K562 (cell line): ENCODE data around the gene TRAPPC12.

Experiments used
- ESRRA ChIP-seq: fragments of 450-650 bp; IDR thresholded peaks from 2 replicates; pipeline ENCODE4 v1.6.1; 2014; ENCODE audit warnings: low read depth, mild to moderate bottlenecking, moderate library complexity, borderline replicate concordance
- ETS2 ChIP-seq: IDR thresholded peaks from 2 replicates; pipeline ENCODE4 v1.6.1; 2016; ENCODE audit warnings: borderline replicate concordance, missing genetic modification characterization, mild to moderate bottlenecking, moderate library complexity, missing compliant biosample characterization; ENCODE audit not compliant: poor library complexity, severe bottlenecking
- EZH2 ChIP-seq: IDR thresholded peaks from 2 replicates; pipeline ENCODE4 v1.6.1; 2012; ENCODE audit warnings: low read depth, mild to moderate bottlenecking, inconsistent platforms, low read length, borderline replicate concordance
- FOXK2 ChIP-seq, 2 experiments: fragments of 450-650 bp; IDR thresholded peaks in 1 of 2; conservative IDR thresholded peaks in 1 of 2; 2 replicates each; pipeline ENCODE4 v1.6.1; 2016; ENCODE audit warnings: low read depth in 2 of 2, mild to moderate bottlenecking in 1 of 2
- GABPA ChIP-seq: fragments of 200-800 bp; sonication (Bioruptor generic); conservative IDR thresholded peaks from 2 replicates; pipeline ENCODE4 v1.6.1; 2016; ENCODE audit warnings: low read depth, missing genetic modification characterization, missing compliant biosample characterization
- NFIC ChIP-seq: fragments of 450-650 bp; IDR thresholded peaks from 2 replicates; pipeline ENCODE4 v1.6.1; 2017; ENCODE audit warnings: mild to moderate bottlenecking, inconsistent platforms
- TCF7L2 ChIP-seq: fragments of 150-350 bp; IDR thresholded peaks from 2 replicates; pipeline ENCODE4 v1.6.1; 2016; ENCODE audit warnings: low read depth, mild to moderate bottlenecking, low read length, moderate library complexity
- ZNF444 ChIP-seq: fragments of 250-450 bp; sonication (Bioruptor Pico); IDR thresholded peaks from 2 replicates; pipeline ENCODE4 v1.4.0; 2020; ENCODE audit warnings: mild to moderate bottlenecking, moderate library complexity
- ZNF583 ChIP-seq: fragments of 250-450 bp; sonication (Bioruptor Pico); IDR thresholded peaks from 2 replicates; pipeline ENCODE4 v1.4.0; 2020
- TF ChIP-seq, protein P1 (sequence below): fragments of 450-650 bp; conservative IDR thresholded peaks from 2 replicates; pipeline ENCODE4 v1.6.1; 2016; ENCODE audit warnings: missing genetic modification characterization, low read depth, mild to moderate bottlenecking, control low read depth, missing compliant biosample characterization
- TF ChIP-seq, protein P2 (sequence below): sonication (generic); formaldehyde crosslinking; IDR thresholded peaks from 2 replicates; pipeline ENCODE4 v1.8.1; 2023; ENCODE audit warnings: mild to moderate bottlenecking, missing genetic modification reagents
- TF ChIP-seq, protein P3 (sequence below): sonication (generic); formaldehyde crosslinking; IDR thresholded peaks from 2 replicates; pipeline ENCODE4 v1.8.0; 2022; ENCODE audit warnings: mild to moderate bottlenecking, low read depth, missing genetic modification reagents
- TF ChIP-seq, protein P4 (sequence below): fragments of 450-650 bp; IDR thresholded peaks from 2 replicates; pipeline ENCODE4 v1.6.1; 2016; ENCODE audit warnings: antibody characterized with exemption
- TF ChIP-seq, protein P5 (sequence below), 3 experiments: IDR thresholded peaks in 2 of 3; conservative IDR thresholded peaks in 1 of 3; 2 replicates each; pipeline ENCODE4 v1.5.1; 2011 to 2012; ENCODE audit warnings: low read length in 3 of 3, mild to moderate bottlenecking in 3 of 3, control low read depth in 2 of 3, improper control_type of control experiment in 1 of 3, inconsistent platforms in 1 of 3, low read depth in 1 of 3, mixed read lengths in 1 of 3, moderate library complexity in 1 of 3; ENCODE audit not compliant: insufficient read depth in 2 of 3

DNA sequence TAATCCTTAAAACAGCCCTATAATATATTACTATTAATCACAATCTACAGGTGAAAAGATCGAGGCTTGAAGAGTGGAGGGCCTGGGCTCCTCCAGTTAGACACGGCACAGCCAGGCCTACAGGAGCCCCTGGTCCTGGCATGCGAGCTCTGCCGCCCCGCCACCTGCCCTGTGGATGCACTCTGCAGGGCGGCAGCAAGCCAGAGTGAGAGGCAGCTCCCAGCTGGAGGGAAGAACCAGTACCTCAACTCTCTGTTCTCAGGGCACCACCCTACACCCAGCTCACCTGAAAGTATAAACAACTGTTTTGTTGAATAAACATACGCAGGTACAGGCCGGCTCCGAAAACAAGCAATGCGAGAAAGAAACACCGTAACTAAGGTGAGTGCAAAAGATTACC, 36.5 kb upstream of the TRAPPC12 start:
- TF ChIP-seq, protein P1, sequence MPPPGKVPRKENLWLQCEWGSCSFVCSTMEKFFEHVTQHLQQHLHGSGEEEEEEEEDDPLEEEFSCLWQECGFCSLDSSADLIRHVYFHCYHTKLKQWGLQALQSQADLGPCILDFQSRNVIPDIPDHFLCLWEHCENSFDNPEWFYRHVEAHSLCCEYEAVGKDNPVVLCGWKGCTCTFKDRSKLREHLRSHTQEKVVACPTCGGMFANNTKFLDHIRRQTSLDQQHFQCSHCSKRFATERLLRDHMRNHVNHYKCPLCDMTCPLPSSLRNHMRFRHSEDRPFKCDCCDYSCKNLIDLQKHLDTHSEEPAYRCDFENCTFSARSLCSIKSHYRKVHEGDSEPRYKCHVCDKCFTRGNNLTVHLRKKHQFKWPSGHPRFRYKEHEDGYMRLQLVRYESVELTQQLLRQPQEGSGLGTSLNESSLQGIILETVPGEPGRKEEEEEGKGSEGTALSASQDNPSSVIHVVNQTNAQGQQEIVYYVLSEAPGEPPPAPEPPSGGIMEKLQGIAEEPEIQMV (tag): no peak
- no peak for TF ChIP-seq NFIC
- TF ChIP-seq, protein P2, sequence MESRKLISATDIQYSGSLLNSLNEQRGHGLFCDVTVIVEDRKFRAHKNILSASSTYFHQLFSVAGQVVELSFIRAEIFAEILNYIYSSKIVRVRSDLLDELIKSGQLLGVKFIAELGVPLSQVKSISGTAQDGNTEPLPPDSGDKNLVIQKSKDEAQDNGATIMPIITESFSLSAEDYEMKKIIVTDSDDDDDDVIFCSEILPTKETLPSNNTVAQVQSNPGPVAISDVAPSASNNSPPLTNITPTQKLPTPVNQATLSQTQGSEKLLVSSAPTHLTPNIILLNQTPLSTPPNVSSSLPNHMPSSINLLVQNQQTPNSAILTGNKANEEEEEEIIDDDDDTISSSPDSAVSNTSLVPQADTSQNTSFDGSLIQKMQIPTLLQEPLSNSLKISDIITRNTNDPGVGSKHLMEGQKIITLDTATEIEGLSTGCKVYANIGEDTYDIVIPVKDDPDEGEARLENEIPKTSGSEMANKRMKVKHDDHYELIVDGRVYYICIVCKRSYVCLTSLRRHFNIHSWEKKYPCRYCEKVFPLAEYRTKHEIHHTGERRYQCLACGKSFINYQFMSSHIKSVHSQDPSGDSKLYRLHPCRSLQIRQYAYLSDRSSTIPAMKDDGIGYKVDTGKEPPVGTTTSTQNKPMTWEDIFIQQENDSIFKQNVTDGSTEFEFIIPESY (CRISPR knock-in tag): no peak
- TF ChIP-seq FOXK2 (conservative IDR thresholded peaks at IDR 0.05 in 1 of 2, IDR thresholded peaks at IDR 0.05 in 1 of 2; ENCODE audit: low read depth in 2 of 2): no peak
- TF ChIP-seq, protein P3, sequence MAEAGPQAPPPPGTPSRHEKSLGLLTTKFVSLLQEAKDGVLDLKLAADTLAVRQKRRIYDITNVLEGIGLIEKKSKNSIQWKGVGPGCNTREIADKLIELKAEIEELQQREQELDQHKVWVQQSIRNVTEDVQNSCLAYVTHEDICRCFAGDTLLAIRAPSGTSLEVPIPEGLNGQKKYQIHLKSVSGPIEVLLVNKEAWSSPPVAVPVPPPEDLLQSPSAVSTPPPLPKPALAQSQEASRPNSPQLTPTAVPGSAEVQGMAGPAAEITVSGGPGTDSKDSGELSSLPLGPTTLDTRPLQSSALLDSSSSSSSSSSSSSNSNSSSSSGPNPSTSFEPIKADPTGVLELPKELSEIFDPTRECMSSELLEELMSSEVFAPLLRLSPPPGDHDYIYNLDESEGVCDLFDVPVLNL: no peak
- TF ChIP-seq EZH2: no peak
- no peak for TF ChIP-seq ESRRA
- TF ChIP-seq ETS2 (tag): no peak
- TF ChIP-seq, protein P4, sequence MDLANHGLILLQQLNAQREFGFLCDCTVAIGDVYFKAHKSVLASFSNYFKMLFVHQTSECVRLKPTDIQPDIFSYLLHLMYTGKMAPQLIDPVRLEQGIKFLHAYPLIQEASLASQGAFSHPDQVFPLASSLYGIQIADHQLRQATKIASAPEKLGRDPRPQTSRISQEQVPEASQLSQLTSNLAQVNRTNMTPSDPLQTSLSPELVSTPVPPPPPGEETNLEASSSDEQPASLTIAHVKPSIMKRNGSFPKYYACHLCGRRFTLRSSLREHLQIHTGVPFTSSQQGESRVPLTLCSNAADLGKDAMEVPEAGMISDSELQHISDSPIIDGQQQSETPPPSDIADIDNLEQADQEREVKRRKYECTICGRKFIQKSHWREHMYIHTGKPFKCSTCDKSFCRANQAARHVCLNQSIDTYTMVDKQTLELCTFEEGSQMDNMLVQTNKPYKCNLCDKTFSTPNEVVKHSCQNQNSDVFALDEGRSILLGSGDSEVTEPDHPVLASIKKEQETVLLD: no peak
- TF ChIP-seq ZNF583 (CRISPR knock-in tag): no peak
- TF ChIP-seq ZNF444 (CRISPR knock-in tag): no peak
- no peak for TF ChIP-seq GABPA (tag)
- no peak for TF ChIP-seq TCF7L2
- TF ChIP-seq, protein P5, sequence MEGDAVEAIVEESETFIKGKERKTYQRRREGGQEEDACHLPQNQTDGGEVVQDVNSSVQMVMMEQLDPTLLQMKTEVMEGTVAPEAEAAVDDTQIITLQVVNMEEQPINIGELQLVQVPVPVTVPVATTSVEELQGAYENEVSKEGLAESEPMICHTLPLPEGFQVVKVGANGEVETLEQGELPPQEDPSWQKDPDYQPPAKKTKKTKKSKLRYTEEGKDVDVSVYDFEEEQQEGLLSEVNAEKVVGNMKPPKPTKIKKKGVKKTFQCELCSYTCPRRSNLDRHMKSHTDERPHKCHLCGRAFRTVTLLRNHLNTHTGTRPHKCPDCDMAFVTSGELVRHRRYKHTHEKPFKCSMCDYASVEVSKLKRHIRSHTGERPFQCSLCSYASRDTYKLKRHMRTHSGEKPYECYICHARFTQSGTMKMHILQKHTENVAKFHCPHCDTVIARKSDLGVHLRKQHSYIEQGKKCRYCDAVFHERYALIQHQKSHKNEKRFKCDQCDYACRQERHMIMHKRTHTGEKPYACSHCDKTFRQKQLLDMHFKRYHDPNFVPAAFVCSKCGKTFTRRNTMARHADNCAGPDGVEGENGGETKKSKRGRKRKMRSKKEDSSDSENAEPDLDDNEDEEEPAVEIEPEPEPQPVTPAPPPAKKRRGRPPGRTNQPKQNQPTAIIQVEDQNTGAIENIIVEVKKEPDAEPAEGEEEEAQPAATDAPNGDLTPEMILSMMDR (IDR thresholded peaks at IDR 0.05 in 2 of 3, conservative IDR thresholded peaks at IDR 0.05 in 1 of 3; ENCODE audit: insufficient read depth in 2 of 3, low read depth in 1 of 3, low read length in 3 of 3): no peak
